ENCODE measurements around the gene CLIC4.
"Not testable (repeated sequence)": the region's sequence is repeated elsewhere in the genome, so short reads cannot be mapped to it uniquely, and the experiment has no call there.

Gene CLIC4

DNA sequence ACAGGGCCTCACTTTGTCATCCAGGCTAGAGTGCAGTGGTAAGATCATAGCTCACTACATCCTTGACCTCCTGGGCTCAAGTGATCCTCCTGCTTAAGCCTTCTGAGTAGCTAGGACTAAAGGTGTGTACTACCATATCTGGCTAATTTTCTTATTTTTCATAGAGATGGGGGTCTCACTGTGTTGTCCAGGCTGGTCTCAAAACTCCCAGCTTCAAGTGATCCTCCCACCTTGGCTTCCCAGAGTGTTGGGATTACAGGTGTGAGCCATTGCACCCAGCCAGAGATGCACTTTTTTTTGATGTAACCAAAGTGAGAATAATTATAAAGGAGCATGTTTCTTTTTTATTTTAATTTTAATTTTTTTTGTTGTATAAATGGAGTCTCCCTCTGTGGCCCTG, 28.4 kb downstream of the CLIC4 start:
- no peak for DNase-seq (ENCODE audit: low read depth)

DNA sequence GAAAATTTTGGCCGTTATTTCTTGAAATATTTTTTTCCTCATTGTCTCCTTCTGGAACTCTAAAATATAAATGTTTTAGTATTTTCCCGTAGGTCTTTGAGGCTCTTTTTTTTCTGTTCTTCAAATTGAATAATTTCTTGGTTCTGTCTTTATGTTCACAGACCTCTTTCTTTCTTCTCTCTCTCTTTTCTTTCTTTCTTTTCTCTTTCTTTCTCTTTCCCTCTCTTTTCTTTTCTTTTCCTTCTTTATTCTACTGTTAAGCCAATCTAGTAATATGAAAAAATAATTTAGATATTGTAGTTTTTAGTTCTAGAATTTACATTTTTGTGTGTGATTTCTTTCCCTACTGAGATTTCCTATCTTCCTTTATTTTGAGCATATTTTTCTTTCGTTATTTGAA, 30.1 kb downstream of the CLIC4 start:
- no peak for DNase-seq (ENCODE audit: low read depth)

DNA sequence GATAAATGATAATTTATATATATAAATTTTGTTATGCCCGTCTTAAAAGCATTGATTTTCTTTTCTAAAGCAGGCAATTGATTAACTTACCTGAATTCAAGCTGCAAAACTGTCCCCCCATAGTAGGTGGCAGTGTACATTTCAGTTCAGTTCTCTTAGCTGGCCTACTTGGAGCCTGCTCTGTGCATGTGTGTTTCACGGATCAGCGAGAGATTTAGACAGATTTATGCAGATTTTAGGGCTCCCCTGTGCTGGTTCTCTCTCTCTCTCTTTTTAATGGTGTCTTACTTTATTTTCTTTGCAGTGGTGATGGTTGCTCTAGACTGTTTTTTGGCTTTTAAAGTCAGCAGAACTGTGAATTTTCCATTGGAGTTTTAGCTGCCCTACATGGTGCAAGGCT, 30.7 kb downstream of the CLIC4 start:
- DNase-seq (ENCODE audit: low read depth), result no peak

DNA sequence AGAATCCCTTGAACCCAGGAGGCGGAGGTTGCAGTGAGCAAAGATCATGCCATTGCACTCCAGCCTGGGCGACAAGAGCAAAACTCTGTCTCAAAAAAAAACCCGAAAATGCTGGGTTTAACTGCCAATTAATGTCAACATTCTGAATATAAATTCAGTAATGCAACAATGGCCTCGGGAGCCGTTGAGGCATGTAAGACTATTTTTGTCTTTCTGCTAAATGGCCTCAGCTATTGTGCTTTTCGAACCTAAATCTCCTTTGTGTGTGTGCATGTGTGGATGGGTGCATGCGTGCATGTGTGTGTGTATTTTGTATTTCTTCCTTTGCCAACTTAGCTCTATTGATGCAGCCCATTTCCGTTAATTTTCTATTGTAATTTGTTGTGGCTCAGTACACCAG, 31.6 kb downstream of the CLIC4 start:
- DNase-seq (ENCODE audit: low read depth), result no peak

DNA sequence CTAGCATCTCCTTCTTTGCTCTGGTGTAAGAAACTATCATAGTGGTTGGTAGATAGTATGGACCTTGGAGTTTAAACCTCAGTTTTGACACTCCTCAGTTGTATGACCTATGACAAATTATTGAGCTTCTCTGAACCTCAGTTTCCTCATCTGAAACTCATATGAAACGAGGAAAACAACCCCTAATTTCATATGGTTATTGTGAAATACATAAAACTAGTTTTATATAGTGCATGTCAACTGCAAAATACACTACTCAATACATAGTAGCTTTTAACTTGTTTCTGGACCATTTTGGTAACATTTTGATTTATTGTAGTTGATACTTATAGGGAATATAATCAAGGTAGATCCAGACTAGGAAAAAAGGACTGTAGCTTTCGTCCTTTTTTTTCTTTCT, 32.9 kb downstream of the CLIC4 start:
- no peak for DNase-seq (ENCODE audit: low read depth)

DNA sequence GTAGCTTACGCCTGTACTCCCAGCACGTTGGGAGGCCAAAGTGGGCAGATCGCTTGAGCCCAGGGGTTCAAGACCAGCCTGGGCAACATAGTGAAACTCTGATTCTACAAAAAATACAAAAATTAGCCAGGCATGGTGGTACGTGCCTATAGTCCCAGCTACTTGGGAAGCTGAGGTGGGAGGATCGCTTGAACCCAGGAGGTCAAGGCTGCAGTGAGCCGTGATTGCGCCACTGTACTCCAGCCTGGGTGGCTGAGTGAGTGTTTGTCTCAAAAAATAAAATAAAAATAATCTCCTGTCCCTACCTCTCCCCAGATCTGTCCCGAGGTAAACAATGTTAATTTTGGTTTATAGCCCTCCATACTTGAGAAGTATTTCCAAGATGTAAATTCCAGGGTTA, 34.0 kb downstream of the CLIC4 start:
- not testable (repeated sequence) for DNase-seq (ENCODE audit: low read depth)

DNA sequence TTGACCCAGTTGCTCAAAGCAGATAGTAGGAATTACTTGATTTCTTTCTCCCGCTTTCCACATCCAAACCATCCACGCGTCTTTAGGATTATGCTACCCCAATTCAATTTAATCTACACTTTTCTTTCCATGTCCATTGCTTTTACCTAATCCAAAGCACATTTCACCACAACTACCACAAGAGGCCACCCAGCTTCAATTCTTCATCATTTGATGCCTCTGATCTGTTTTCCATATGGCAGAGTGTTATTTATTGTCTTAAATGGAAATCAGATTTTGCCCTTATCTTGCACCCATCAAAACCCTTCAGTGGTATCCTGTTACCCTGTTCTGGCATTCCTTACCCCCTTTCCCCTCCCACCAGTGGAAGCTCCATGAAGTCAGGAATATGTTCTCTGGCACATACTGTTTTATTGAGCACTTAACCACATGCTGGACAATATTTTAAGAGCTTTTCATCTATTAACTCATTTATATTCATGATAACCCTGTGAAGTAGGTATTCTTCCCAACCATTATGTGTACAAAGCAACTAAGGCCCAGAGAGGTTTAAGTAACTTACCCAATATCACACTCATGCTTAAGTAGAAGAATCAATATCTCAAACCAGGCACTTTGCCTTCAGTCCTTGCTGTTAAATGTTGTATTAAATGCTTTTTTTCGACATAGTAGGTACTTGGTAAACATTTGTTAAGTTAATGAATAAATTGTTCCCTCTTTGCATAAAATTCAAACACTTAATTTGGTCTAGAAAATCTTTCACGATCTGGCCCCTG, 34.6 kb downstream of the CLIC4 start:
- DNase-seq (ENCODE audit: low read depth), result peak; percentile 30

DNA sequence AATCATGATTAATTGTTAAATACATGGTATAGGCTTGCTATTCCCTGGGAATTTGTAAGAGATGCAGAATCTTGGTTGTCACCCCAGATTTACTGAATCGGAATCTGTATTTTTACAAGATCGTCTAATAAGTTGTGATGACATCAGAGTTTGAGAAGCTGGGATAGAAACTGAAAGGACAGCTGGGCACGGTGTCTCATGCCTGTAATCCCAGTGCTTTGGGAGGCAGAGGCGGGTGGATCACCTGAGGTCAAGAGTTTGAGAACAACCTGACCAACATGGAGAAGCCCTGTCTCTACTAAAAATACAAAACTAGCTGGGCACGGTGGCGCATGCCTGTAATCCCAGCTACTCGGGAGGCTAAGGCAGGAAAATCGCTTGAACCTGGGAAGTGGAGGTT, 35.4 kb downstream of the CLIC4 start:
- not testable (repeated sequence) for DNase-seq (ENCODE audit: low read depth)

DNA sequence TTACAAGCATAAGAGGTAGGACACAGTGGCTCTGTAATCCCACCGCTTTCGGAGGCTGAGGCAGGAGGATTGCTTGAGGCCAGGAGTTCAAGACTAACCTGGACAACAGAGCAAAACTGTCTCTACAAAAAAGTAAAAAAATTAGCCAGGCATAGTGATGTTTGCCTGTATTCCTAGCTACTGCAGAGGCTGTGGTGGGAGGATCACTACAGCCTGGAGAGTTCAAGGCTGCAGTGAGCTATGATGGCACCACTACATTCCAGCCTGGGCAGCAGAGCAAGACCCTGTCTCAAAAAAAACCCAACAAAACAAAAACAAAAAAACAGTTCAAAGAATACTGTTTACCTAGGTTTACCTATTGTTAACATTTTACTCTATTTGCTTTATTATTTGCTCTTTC, 37.4 kb downstream of the CLIC4 start:
- no peak for DNase-seq (ENCODE audit: low read depth)

DNA sequence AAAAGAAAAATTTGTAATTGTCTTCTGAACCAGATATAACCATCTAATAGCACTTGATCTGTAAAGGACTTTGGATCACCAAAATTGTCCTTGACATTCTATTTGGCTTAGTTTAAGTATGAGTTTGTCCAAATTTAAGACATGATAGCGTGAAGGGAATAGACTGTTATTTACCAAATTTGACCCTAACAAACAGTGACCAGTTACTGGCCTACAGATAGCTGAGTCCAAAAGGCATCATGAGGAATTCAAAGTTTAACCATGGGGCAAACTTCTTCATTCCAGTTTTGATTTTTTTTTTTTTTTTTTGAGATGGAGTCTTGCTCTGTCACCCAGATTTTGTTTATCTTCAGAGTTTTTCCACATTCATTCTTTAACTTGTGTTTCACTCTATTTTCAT, 38.5 kb downstream of the CLIC4 start:
- no peak for DNase-seq (ENCODE audit: low read depth)

DNA sequence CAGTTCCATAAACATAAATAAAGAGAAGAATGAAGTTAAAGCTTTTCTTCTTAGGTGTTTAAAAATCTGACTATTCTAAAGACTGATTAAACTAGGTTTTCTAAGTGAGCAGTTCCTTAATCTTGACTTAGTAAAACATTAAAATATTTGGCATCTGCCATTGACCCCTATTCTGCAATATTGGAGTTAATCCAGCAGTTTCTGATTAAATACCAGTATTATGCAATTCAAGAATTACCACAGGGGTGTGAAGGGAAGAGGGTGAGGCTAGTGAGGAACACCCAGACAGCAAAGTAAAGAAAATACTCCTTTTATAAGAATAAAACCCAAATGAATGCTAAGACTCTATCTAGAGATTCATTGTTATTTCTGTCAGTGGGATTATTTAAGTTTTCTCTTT, 40.9 kb downstream of the CLIC4 start:
- DNase-seq (ENCODE audit: low read depth), result peak; percentile 67

DNA sequence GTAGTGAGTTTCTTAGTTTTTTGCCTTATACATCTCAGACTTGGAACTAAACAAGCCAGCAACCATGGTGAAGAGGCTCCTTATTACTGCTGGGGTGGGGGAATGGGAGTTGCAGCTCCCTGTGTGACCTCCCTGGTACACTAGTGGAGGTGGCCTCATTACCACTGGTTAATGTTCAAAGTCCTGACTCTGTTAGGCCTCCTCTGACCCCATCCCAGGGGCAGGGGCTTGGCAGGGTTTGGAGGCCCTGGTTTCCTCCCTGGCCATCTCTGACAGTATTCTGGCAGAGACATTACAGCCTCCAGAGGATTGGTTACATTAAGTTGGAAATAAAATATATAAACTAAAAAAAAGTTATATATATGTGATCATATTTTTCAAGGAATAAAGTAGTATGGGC, 45.2 kb downstream of the CLIC4 start:
- no peak for DNase-seq (ENCODE audit: low read depth)

DNA sequence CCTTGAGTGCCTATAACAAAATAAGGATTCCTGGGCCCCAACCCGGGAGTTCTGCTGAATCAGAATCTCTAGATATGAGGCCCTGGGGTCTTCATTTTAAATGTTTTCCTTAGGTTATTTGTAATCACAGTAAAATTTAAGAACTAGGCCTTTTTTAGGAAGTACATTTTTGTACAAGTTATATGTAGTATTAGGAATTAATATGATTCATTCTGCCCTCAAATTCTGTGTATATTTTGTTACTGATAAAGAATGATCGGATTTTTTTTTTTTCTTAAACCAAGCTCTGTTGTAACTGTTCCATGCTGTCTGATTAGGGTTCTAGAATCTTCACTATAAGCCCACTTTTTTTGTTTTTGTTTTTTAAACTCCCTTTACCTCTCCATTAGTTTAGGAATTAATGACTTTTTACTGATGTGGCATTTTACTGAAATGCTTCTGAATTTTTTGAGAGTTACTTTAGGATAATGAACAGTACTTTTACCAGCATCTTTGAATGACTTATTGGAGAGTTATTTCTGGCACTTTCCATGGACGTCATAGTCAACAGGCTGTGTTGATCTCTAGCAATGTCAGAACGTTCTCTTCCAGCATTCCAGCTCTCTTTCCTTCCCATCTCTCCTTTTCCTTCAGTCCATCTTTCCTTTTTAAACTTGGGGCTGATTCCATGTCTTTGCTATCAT, 48.3 kb downstream of the CLIC4 start:
- peak; percentile 89 for DNase-seq (ENCODE audit: low read depth)

DNA sequence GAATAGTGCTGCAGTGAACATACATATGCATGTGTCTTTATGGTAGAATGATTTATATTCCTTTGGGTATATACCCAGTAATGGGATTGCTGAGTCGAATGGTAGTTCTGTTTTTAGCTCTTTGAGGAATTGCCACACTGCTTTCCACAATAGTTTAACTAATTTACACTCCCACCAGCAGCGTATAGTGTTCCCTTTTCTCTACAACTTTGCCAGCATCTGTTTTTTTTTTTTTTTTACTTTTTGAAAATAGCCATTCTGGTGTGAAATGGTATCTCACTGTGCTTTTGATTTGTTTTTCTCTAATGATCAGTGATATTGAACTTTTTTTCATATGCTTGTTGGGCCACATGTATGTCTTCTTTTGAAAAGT, 48.9 kb downstream of the CLIC4 start:
- DNase-seq (ENCODE audit: low read depth), result not testable (repeated sequence)

DNA sequence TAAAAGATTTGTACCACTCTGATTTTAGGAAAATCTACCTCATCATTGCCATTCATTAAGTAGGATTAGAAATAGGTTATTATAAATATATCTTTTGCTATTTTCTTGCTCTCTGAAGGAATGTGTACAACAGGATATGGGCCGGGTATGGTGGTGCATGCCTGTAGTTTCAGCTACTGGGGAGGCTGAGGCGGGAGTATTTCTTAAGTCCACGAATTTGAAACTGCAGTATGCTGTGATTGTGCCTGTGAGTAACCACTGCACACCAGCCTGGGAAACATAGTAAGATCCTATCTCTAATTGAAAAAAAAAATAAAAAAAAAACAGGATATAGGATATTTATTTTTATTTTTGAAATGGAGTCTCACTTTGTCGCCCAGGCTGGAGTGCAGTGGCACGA, 50.0 kb downstream of the CLIC4 start:
- peak; percentile 38 for DNase-seq (ENCODE audit: low read depth)

DNA sequence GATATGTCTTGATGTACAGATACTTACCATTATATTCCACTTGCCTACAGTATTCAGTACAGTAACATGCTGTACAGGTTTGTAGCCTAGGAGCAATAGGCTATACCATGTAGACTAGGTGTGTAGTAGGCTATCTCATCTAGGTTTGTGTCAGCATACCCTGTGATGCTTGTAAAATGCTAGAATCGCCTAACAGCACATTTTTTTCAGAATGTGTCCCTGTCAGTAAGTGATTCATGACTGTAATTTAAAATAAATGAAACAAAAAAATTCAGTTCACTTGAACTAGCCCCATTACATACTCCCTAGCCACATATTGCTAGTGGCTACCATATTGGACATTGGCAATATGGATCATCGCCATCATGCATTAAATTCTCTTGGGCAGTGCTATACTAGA, 51.3 kb downstream of the CLIC4 start:
- DNase-seq (ENCODE audit: low read depth), result no peak

DNA sequence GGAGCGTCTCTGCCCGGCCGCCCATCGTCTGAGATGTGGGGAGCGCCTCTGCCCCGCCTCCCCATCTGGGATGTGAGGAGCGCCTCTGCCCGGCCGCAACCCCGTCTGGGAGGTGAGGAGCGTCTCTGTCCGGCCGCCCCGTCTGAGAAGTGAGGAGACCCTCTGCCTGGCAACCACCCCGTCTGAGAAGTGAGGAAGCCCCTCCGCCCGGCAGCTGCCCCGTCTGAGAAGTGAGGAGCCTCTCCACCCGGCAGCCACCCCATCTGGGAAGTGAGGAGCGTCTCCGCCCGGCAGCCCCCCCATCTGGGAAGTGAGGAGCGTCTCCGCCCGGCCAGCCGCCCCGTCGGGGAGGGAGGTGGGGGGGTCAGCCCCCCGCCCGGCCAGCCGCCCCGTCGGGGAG, 54.0 kb downstream of the CLIC4 start:
- not testable (repeated sequence) for DNase-seq (ENCODE audit: low read depth)

DNA sequence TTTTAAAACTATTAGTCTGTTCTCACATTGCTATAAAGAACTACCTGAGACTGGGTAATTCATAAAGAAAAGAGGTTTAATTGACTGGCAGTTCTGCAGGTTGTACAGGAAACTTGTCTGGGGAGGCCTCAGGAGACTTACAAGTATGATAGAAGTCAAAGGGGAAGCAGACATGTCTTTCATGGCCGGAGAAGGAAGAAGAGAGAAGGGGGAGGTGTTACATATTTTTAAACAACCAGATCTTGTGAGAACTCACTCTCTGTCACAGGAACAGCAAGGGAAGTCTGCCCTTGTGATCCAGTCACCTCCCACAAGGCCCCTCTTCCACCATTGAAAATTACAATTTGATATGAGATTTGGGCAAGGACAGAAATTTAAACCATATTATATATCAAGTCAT, 55.9 kb downstream of the CLIC4 start:
- DNase-seq (ENCODE audit: low read depth), result no peak

DNA sequence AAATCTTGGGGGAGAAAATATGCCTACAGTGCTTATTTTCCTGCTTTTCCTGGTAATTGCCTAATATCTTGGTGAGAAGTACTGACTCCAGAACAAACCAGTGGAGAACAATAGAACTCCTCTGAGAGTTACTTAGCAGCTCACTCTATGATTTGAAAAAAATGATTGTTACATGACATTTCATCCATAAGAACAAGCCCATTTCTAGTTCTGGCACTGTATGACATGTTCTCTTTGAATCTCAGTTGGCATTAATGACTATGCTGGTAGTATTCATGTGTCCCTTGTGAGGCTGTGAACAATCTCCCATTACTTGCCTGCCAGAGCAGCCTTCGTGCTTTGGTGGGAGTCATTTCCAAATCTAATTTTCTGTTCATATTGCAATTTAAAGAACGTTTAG, 58.0 kb downstream of the CLIC4 start:
- no peak for DNase-seq (ENCODE audit: low read depth)

DNA sequence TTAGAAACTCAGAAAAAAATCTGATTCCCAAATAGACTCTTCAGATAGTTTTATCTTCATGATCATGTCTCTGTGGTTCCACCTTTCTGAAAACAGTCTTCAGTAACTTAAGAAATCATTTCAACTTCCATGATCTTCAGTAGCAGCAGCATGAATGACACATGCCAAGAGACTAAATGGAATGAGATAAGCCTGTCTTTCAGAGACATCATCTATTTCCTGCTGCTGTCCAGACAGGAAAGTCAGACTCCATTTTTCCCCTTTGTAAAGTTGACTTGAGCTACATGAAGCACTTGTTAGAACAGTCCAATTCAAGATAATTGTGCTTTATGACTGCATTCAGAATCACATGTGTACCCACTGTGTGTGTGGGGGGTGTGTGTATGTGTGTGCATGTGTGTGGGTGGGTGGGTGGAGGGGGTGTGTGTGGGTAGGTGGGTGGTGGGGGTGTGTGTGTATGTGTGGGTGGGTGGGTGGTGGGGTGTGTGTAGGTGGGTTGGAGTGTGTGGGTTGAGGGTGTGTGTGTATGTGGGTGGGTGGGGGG, 58.8 kb downstream of the CLIC4 start:
- DNase-seq (ENCODE audit: low read depth), result no peak

DNA sequence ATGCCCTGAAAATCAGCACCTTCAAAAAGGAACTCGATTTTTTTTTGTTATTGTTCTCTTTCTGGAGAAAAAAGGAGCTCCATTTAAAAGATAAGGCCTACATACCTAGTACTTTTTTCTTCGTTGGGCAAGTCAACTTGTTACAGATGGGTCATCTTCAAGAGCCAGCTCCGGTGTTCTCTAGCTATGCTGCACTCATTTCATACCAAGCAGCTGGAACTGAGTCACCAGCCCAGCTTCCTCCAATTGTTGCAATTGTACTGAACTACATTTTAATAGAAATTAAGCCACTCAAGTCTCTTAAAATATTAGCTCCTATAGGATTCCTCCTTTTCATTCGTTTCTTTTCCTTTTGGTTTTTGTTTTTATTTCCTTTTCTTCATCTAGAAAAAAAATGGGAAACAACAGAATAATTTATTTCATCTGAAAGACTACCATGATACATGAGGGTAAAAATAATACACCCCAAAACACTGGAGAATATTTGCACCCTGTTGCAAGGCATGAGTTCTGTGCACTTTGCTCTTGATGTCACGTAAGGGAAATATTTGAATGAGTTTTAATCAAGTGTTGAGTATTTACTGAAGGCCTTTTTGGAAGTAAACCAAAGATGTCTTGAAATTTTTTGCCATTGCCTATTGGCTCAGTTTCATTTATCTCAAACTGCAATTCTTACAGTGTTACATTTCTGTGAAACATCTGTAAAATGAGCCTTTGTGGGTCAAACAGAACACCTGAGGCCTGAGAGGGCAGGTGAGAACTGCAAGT, 60.5 kb downstream of the CLIC4 start:
- DNase-seq (ENCODE audit: low read depth), result peak; percentile 75

DNA sequence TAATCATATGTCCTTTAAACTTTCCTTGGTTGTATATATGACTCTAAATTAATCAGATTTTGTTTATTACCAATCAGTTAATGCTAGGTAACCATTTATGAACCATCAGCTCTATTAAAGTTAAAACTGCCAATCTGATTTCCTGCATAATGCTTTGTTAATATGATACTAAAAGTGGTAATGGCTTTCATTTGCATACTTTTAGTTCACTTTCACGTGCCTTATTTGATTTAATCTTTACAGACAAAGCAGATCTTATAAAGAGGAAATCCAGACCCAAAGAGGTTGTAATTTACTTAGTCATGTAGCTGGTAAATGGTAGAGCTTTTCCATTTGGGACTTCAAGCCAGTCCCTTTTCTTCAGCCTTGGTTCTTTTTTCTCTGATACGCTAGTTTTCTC, 61.3 kb downstream of the CLIC4 start:
- DNase-seq (ENCODE audit: low read depth), result no peak

DNA sequence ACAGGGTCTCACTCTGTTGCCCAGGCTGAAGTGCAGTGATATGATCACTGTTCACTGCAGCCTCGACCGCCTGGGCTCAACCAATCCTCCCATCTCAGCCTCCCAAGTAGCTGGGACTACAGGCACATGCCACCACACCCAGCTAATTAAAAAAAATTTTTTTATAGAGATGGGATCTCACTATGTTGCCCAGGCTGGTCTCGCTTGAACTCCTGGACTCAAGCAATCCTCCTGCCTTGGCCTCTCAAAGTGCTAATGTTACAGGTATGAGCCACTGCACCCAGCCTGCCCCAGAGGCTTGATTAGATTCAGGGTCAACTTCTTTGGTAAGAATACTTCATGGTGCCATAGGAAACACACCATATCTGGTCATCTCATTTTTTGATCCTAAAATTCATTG, 66.2 kb downstream of the CLIC4 start:
- DNase-seq (ENCODE audit: low read depth), result not testable (repeated sequence)

Data from amniotic epithelial cell (primary cell).